Left lung (tissue), 10 donors: ENCODE measurements around the gene WDR47. TPM values are rescaled to one million over a fixed set of nuclear protein-coding genes. Genes with fewer than 3 reads are reported as not detected.

ENCODE experiments used
- ATAC-seq: fragments of 200-7000 bp; cut with Tn5 transposase; one replicate; pipeline ENCODE4 v1.9.1; 2020; ENCODE audit warnings: moderate library complexity
- DNase-seq, 4 donors: peaks; one replicate each; pipeline ENCODE4 v3.0.0-alpha.2; 2013 to 2020
- H3K27ac ChIP-seq, 2 donors: fragments of 200-600 bp; sonication (generic) in 1 of 2; one replicate each; pipeline versions ENCODE4 v1.5.0 to v1.8.0; 2020 to 2021
- H3K27me3 ChIP-seq, 2 donors: fragments of 200-600 bp; sonication (generic) in 1 of 2; one replicate each; pipeline versions ENCODE4 v1.5.0 to v1.8.0; 2020 to 2021
- H3K36me3 ChIP-seq, 2 donors: fragments of 200-600 bp; sonication (generic) in 1 of 2; one replicate each; pipeline versions ENCODE4 v1.5.0 to v1.8.0; 2020 to 2021
- H3K4me1 ChIP-seq, 2 donors: fragments of 200-600 bp; one replicate each; pipeline ENCODE4 v1.8.0; 2021
- H3K4me3 ChIP-seq, 2 donors: fragments of 200-600 bp; sonication (generic) in 1 of 2; one replicate each; pipeline versions ENCODE4 v1.5.0 to v1.8.0; 2020 to 2021; ENCODE audit warnings: mild to moderate bottlenecking in 1 of 2
- H3K9me3 ChIP-seq, 2 donors: fragments of 200-600 bp; sonication (generic) in 1 of 2; one replicate each; pipeline versions ENCODE4 v1.5.0 to v1.8.0; 2020 to 2021
- CTCF ChIP-seq, 2 donors: fragments of 200-600 bp; sonication (generic) in 1 of 2; IDR thresholded peaks; one replicate each; pipeline versions ENCODE4 v1.5.0 to v1.8.0; 2021; ENCODE audit warnings: antibody characterized with exemption in 2 of 2
- intact Hi-C, 2 donors: fragments of 100-400 bp; cut with DNase I; formaldehyde crosslinking; loops; one replicate each; pipeline versions ENCODE4 v1.11.2 to v1.14.2; 2022
- polyA plus RNA-seq, 6 donors: library from polyadenylated mRNA; unstranded; fragments of 120-200 nt; gene quantifications; one replicate each; pipeline ENCODE4 v1.2.1, GENCODE V29; 2013; ENCODE audit not compliant: insufficient read length in 6 of 6
- total RNA-seq, 2 donors: library from RNA; stranded (reverse); fragmentation: NEBNext Ultra II Directional; extraction: Animal tissue kit (Norgen Biotek cat#: 25700); gene quantifications; one replicate each; pipeline ENCODE4 v1.2.1, GENCODE V29; 2021
- donor health status: DM: no; HTN: yes; CAD: no.
- donor health status: DM: no; HTN: no; CAD: no.

The WDR47 gene
- total and polyA plus RNA-seq, 8 donors, result 14.1 to 18.5 (median 15.4) TPM

- no peak overlapping the region for H3K4me3 ChIP-seq
- no peak overlapping the region for H3K27ac ChIP-seq
- TF ChIP-seq CTCF (IDR thresholded peaks at IDR 0.05), result no peak
- no peaks in the 10 kb centered on the region for H3K9me3 ChIP-seq
- intact Hi-C loops, result no loop called here
- ATAC-seq, result no peak
- no peak for DNase-seq
- H3K4me1 ChIP-seq, result peaks cover 3 to 7% of the 10 kb centered on the region in 2 donors
- H3K36me3 ChIP-seq, result peaks cover 0 to 22% of the 10 kb centered on the region in 2 donors
- H3K27me3 ChIP-seq, result no peaks in the 10 kb centered on the region
Observed at GRCh38 chr1:108955881-108956280, 86.0 kb downstream of the WDR47 start.

GRCh38 chr1:108955111-108955510 is 86.8 kb downstream of the WDR47 start:
- H3K27me3 ChIP-seq, result no peaks in the 10 kb centered on the region
- H3K4me1 ChIP-seq, result no peaks in the 10 kb centered on the region
- no peaks in the 10 kb centered on the region for H3K9me3 ChIP-seq
- intact Hi-C loops, result no loop called here
- ATAC-seq (no peak), DNase-seq (no peak)
- H3K36me3 ChIP-seq, result peaks cover 0 to 22% of the 10 kb centered on the region in 2 donors
- no peak overlapping the region for H3K4me3 ChIP-seq
- H3K27ac ChIP-seq, result no peak overlapping the region
- no peak for TF ChIP-seq CTCF (IDR thresholded peaks at IDR 0.05)

- Histone ChIP-seq H3K4me1 (peaks cover 0 to 3% of the 10 kb centered on the region in 2 donors), H3K9me3 (no peaks in the 10 kb centered on the region), H3K27me3 (no peaks in the 10 kb centered on the region), H3K27ac (no peak overlapping the region), H3K36me3 (peaks cover 0 to 22% of the 10 kb centered on the region in 2 donors), H3K4me3 (no peak overlapping the region)
- ATAC-seq (no peak), DNase-seq (no peak)
- TF ChIP-seq CTCF (IDR thresholded peaks at IDR 0.05), result no peak
- intact Hi-C loops, result no loop called here
Observed at GRCh38 chr1:108953452-108953851, 88.5 kb downstream of the WDR47 start.

GRCh38 chr1:108951242-108951641 is 90.7 kb downstream of the WDR47 start:
- no peak for TF ChIP-seq CTCF (IDR thresholded peaks at IDR 0.05)
- intact Hi-C loops, result no loop called here

GRCh38 chr1:108949044-108949443 is 92.9 kb downstream of the WDR47 start:
- intact Hi-C loops, result no loop called here
- no peak for ATAC-seq

More at GRCh38 chr1:108951242-108951641, 90.7 kb downstream of the WDR47 start:
- H3K4me3 ChIP-seq, result no peak overlapping the region
- H3K9me3 ChIP-seq, result no peaks in the 10 kb centered on the region
- DNase-seq (no peak), ATAC-seq (no peak)
- H3K4me1 ChIP-seq, result peaks cover 0 to 13% of the 10 kb centered on the region in 2 donors
- no peaks in the 10 kb centered on the region for H3K27me3 ChIP-seq
- H3K36me3 ChIP-seq, result peaks cover 0 to 34% of the 10 kb centered on the region in 2 donors
- no peak overlapping the region for H3K27ac ChIP-seq

More at GRCh38 chr1:108949044-108949443, 92.9 kb downstream of the WDR47 start:
- Histone ChIP-seq H3K27ac (no peak overlapping the region), H3K4me1 (peaks cover 0 to 13% of the 10 kb centered on the region in 2 donors), H3K36me3 (peaks cover 0 to 40% of the 10 kb centered on the region in 2 donors), H3K4me3 (no peak overlapping the region), H3K27me3 (no peaks in the 10 kb centered on the region), H3K9me3 (no peaks in the 10 kb centered on the region)
- no peak for DNase-seq
- TF ChIP-seq CTCF (IDR thresholded peaks at IDR 0.05), result no peak
